ENCODE measurements around the gene LOXL1. TPM values are rescaled to one million over a fixed set of nuclear protein-coding genes. Genes with fewer than 3 reads are reported as not detected.

LOXL1 gene
- total and polyA plus RNA-seq, 3 donors from 2014 or later = 13.9 to 56.8 (median 14.9) TPM

GRCh38 chr15:73981761-73982221, 55.5 kb downstream of the LOXL1 start:
- WGBS, 2 donors = 45 to 46% methylated on average over 5 of the region's 5 CpGs
- no peaks in the 10 kb centered on the region for H3K36me3 ChIP-seq (ENCODE audit: low read depth, missing control alignments)

DNA sequence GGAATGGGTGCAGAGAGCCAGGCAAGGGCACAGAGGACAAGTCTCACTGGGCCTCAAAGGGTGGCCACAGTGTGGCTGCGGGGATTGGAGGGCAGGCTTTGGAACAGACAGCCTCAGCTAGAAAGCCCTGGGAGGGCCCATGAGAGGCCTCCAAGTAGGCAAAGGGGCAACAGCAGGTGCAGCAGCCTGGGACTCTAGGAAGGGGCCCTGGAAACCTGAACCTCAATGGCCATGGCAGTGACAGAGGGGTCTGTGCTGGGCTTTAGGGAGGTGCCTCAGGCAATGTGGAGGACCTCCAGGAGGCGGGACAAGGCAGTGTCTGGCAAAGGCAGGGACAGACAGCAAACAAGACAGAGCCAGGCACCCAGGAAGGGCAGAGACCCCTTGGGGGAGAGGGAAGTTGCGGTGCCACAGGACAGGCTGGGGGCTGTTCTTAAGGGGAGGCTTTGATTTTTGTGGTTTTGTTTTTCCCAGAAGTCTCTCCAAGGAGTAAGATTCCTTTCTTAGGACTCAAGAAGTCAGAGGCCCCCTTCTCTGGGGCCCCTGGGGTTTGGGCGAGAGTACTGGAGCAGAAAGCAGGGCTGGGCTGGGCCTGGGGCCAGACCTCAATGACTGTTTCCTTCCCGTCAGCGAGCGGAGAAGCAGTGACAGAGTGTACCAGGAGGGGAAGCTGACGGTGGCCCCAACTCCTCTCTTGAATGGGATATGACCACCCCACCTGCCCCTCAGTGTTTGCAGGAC, 56.1 kb downstream of the LOXL1 start:
- Histone ChIP-seq H3K27me3 (no peaks in the 10 kb centered on the region), H3K4me1 (peaks cover 42% of the 10 kb centered on the region), H3K9me3 (no peaks in the 10 kb centered on the region), H3K4me3 (no peak overlapping the region), H3K27ac (peak overlapping the region; percentile 69 to 86), H3K36me3 (ENCODE audit: low read depth, missing control alignments) (no peaks in the 10 kb centered on the region)
- WGBS, 2 donors = 38 to 51% methylated on average over 5 to 8 of the region's 8 CpGs
- intact Hi-C loops (cut with DNase I; ENCODE audit: low total_unique reads) = loop anchor here (10.0 kb wide), 2 partner anchors 52 to 152 kb away; partner anchors contain the start of gene ISLR2
- no peak for TF ChIP-seq POLR2A (IDR thresholded peaks at IDR 0.05)
- TF ChIP-seq CTCF (IDR thresholded peaks at IDR 0.05) = no peak
- DNase-seq = peak; percentile 78

More at GRCh38 chr15:73981761-73982221, 55.5 kb downstream of the LOXL1 start:
- Histone ChIP-seq H3K27me3 (no peaks in the 10 kb centered on the region), H3K27ac (peak overlapping the region; percentile 69 to 86), H3K4me3 (no peak overlapping the region), H3K9me3 (no peaks in the 10 kb centered on the region), H3K4me1 (peaks cover 42% of the 10 kb centered on the region)
- TF ChIP-seq CTCF (IDR thresholded peaks at IDR 0.05) (no peak), POLR2A (IDR thresholded peaks at IDR 0.05) (no peak)
- no peak for DNase-seq
- intact Hi-C loops (cut with DNase I; ENCODE audit: low total_unique reads) = loop anchor here (10.0 kb wide), 2 partner anchors 53 to 153 kb away; partner anchors contain the start of gene ISLR2

DNA sequence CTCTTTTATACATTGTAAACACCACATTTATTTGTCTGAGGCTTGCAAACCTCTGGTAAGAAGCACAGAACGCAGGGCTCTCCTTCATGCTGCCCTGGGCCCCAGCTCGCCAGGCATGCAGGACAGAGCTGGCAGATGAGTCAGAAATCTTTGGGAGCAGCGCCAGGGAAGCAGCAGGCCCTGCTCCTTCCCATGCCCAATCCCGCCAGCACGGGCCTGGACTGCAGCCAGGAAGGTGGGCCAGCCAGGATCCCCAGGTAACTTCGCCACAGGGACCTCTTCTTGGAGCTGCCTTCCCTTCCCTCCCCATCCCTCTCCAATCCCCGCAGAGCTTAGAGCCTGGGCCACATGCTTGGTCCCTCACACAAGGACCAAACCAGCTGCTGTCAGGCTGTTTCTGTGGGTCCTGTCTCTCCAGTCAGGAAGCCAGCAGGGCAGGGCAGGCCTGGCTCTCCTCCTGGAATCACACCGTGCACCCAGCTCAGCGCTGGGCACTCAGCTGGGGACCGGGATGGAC, 57.0 kb downstream of the LOXL1 start:
- 43 to 48% methylated on average over 9 to 10 of the region's 10 CpGs for WGBS, 2 donors
- intact Hi-C loops (cut with DNase I; ENCODE audit: low total_unique reads) = loop anchor here (10.0 kb wide), 2 partner anchors 52 to 152 kb away; partner anchors contain the start of gene ISLR2
- Histone ChIP-seq H3K4me1 (peaks cover 46% of the 10 kb centered on the region), H3K4me3 (no peak overlapping the region), H3K27ac (peak overlapping the region in 1 of 2 donors; percentile 86), H3K36me3 (ENCODE audit: low read depth, missing control alignments) (no peaks in the 10 kb centered on the region), H3K27me3 (no peaks in the 10 kb centered on the region), H3K9me3 (no peaks in the 10 kb centered on the region)
- TF ChIP-seq POLR2A (IDR thresholded peaks at IDR 0.05) (no peak), CTCF (IDR thresholded peaks at IDR 0.05) (no peak)
- no peak for DNase-seq

GRCh38 chr15:73983773-73984172, 57.5 kb downstream of the LOXL1 start:
- WGBS, 2 donors = 85 to 91% methylated on average over 7 to 9 of the region's 9 CpGs
- Histone ChIP-seq H3K27me3 (no peaks in the 10 kb centered on the region), H3K36me3 (ENCODE audit: low read depth, missing control alignments) (no peaks in the 10 kb centered on the region), H3K9me3 (no peaks in the 10 kb centered on the region), H3K27ac (peak overlapping the region in 1 of 2 donors; percentile 86), H3K4me1 (peaks cover 46% of the 10 kb centered on the region), H3K4me3 (no peak overlapping the region)
- DNase-seq = no peak
- intact Hi-C loops (cut with DNase I; ENCODE audit: low total_unique reads) = loop anchor here (10.0 kb wide), 2 partner anchors 51 to 151 kb away; partner anchors contain the start of gene ISLR2
- no peak for TF ChIP-seq CTCF (IDR thresholded peaks at IDR 0.05)
- no peak for TF ChIP-seq POLR2A (IDR thresholded peaks at IDR 0.05)

All from testis (tissue), 3 donors.